OCI-LY1 (cell line): ENCODE measurements around the gene MTHFD1.

Experiments used
- EZH2 ChIP-seq: fragments of 200-600 bp; sonication (generic), shearing (Covaris generic); IDR thresholded peaks from 2 replicates; pipeline ENCODE4 v1.8.0; 2017; ENCODE audit warnings: borderline replicate concordance, mixed run types, mild to moderate bottlenecking, antibody characterized with exemption, low read length, moderate library complexity, mixed read lengths
- TF ChIP-seq, protein P1 (sequence below): fragments of 200-600 bp; sonication (generic), shearing (Covaris generic); IDR thresholded peaks from 2 replicates; pipeline ENCODE4 v1.5.1; 2017; ENCODE audit warnings: mild to moderate bottlenecking, antibody characterized with exemption, low read length, moderate library complexity, mixed read lengths

GRCh38 chr14:64509036-64509435 is 120.9 kb downstream of the MTHFD1 start:
- TF ChIP-seq, protein P1, sequence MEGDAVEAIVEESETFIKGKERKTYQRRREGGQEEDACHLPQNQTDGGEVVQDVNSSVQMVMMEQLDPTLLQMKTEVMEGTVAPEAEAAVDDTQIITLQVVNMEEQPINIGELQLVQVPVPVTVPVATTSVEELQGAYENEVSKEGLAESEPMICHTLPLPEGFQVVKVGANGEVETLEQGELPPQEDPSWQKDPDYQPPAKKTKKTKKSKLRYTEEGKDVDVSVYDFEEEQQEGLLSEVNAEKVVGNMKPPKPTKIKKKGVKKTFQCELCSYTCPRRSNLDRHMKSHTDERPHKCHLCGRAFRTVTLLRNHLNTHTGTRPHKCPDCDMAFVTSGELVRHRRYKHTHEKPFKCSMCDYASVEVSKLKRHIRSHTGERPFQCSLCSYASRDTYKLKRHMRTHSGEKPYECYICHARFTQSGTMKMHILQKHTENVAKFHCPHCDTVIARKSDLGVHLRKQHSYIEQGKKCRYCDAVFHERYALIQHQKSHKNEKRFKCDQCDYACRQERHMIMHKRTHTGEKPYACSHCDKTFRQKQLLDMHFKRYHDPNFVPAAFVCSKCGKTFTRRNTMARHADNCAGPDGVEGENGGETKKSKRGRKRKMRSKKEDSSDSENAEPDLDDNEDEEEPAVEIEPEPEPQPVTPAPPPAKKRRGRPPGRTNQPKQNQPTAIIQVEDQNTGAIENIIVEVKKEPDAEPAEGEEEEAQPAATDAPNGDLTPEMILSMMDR: no peak
- no peak for TF ChIP-seq EZH2
